Suprapubic skin (tissue), 4 donors: ENCODE data around the gene ZNRD2.
A peak's percentile ranks its signal among the peaks of the same experiment; 100 is the strongest.

ENCODE experiments used
- CTCF ChIP-seq, 2 donors: fragments of 200-600 bp in 1 of 2; fragments of 450-650 bp in 1 of 2; sonication (generic) in 1 of 2; IDR thresholded peaks; one replicate each; pipeline ENCODE4 v1.5.1; 2016 to 2019; ENCODE audit warnings: antibody characterized with exemption in 2 of 2, mild to moderate bottlenecking in 1 of 2, moderate library complexity in 1 of 2
- EP300 ChIP-seq: sonication (generic); formaldehyde crosslinking; IDR thresholded peaks from one replicate; pipeline ENCODE4 v1.6.1; 2017; ENCODE audit warnings: antibody characterized with exemption
- POLR2A ChIP-seq, 2 donors: fragments of 450-650 bp; IDR thresholded peaks; one replicate each; pipeline ENCODE4 v1.6.1; 2017; ENCODE audit warnings: antibody characterized with exemption in 2 of 2, mild to moderate bottlenecking in 2 of 2, moderate library complexity in 2 of 2
- POLR2AphosphoS5 ChIP-seq, 3 donors: sonication (generic); formaldehyde crosslinking; IDR thresholded peaks; one replicate each; pipeline ENCODE4 v1.6.1; 2017; ENCODE audit warnings: antibody characterized with exemption in 3 of 3

GRCh38 chr11:65540290-65541092, 29.8 kb upstream of the ZNRD2 start:
- peak; percentile 82 to 89 for TF ChIP-seq CTCF (IDR thresholded peaks at IDR 0.05)
- TF ChIP-seq POLR2A (IDR thresholded peaks at IDR 0.05), result no peak
- TF ChIP-seq EP300, result no peak
- TF ChIP-seq POLR2AphosphoS5 (IDR thresholded peaks at IDR 0.05), result peak; percentile 56 to 77 (median 64)
